Testis (tissue), 2 donors: ENCODE measurements around the gene ARHGEF11.

Experiments used
- CTCF ChIP-seq, 3 experiments: fragments of 450-650 bp in 2 of 3; fragments of 200-600 bp in 1 of 3; sonication (generic) in 1 of 3; IDR thresholded peaks; one replicate each; pipeline ENCODE4 v1.5.1; 2016 to 2019; ENCODE audit warnings: antibody characterized with exemption in 3 of 3, mild to moderate bottlenecking in 2 of 3, moderate library complexity in 1 of 3
- POLR2A ChIP-seq: fragments of 450-650 bp; IDR thresholded peaks from one replicate; pipeline ENCODE4 v1.6.1; 2017; ENCODE audit warnings: antibody characterized with exemption, mild to moderate bottlenecking, moderate library complexity

GRCh38 chr1:157044326-157044725 is 1.2 kb downstream of the ARHGEF11 start:
- TF ChIP-seq CTCF (IDR thresholded peaks at IDR 0.05) (no peak), POLR2A (no peak)
